Measurements from ENCODE around the gene CMTM7. TPM values are rescaled to one million over a fixed set of nuclear protein-coding genes. Genes with fewer than 3 reads are reported as not detected.
"Not testable (repeated sequence)": the region's sequence is repeated elsewhere in the genome, so short reads cannot be mapped to it uniquely, and the experiment has no call there.

The CMTM7 gene
- total and polyA plus RNA-seq, 2 experiments from 2014 or later: 32.2 to 93.6 TPM

DNA sequence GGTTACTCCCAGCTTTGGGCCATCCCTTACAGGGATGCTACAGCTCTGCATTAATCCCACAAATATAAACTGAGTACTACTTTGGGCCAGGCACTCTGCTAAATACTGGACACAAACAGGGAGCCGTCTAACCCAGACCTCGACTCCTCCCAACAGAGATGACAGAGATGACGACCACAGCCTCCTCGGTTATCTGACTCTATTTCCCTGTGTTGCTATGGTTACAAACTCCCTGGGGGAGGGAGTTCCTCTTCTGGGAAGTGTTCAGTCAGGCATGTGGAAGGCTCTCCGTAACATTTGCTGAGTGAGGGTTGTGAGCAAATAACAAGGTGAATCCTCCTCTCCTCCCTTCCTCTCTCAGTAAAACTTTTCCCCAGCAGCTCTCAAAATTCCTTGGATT, 6.7 kb upstream of the CMTM7 start (continued):
- TF ChIP-seq, protein P1, sequence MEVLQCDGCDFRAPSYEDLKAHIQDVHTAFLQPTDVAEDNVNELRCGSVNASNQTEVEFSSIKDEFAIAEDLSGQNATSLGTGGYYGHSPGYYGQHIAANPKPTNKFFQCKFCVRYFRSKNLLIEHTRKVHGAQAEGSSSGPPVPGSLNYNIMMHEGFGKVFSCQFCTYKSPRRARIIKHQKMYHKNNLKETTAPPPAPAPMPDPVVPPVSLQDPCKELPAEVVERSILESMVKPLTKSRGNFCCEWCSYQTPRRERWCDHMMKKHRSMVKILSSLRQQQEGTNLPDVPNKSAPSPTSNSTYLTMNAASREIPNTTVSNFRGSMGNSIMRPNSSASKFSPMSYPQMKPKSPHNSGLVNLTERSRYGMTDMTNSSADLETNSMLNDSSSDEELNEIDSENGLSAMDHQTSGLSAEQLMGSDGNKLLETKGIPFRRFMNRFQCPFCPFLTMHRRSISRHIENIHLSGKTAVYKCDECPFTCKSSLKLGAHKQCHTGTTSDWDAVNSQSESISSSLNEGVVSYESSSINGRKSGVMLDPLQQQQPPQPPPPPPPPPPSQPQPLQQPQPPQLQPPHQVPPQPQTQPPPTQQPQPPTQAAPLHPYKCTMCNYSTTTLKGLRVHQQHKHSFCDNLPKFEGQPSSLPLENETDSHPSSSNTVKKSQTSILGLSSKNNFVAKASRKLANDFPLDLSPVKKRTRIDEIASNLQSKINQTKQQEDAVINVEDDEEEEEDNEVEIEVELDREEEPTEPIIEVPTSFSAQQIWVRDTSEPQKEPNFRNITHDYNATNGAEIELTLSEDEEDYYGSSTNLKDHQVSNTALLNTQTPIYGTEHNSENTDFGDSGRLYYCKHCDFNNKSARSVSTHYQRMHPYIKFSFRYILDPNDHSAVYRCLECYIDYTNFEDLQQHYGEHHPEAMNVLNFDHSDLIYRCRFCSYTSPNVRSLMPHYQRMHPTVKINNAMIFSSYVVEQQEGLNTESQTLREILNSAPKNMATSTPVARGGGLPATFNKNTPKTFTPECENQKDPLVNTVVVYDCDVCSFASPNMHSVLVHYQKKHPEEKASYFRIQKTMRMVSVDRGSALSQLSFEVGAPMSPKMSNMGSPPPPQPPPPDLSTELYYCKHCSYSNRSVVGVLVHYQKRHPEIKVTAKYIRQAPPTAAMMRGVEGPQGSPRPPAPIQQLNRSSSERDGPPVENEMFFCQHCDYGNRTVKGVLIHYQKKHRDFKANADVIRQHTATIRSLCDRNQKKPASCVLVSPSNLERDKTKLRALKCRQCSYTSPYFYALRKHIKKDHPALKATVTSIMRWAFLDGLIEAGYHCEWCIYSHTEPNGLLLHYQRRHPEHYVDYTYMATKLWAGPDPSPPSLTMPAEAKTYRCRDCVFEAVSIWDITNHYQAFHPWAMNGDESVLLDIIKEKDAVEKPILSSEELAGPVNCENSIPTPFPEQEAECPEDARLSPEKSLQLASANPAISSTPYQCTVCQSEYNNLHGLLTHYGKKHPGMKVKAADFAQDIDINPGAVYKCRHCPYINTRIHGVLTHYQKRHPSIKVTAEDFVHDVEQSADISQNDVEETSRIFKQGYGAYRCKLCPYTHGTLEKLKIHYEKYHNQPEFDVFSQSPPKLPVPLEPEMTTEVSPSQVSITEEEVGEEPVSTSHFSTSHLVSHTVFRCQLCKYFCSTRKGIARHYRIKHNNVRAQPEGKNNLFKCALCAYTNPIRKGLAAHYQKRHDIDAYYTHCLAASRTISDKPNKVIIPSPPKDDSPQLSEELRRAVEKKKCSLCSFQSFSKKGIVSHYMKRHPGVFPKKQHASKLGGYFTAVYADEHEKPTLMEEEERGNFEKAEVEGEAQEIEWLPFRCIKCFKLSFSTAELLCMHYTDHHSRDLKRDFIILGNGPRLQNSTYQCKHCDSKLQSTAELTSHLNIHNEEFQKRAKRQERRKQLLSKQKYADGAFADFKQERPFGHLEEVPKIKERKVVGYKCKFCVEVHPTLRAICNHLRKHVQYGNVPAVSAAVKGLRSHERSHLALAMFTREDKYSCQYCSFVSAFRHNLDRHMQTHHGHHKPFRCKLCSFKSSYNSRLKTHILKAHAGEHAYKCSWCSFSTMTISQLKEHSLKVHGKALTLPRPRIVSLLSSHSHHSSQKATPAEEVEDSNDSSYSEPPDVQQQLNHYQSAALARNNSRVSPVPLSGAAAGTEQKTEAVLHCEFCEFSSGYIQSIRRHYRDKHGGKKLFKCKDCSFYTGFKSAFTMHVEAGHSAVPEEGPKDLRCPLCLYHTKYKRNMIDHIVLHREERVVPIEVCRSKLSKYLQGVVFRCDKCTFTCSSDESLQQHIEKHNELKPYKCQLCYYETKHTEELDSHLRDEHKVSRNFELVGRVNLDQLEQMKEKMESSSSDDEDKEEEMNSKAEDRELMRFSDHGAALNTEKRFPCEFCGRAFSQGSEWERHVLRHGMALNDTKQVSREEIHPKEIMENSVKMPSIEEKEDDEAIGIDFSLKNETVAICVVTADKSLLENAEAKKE (CRISPR knock-in tag; IDR thresholded peaks at IDR 0.05): no peak

DNA sequence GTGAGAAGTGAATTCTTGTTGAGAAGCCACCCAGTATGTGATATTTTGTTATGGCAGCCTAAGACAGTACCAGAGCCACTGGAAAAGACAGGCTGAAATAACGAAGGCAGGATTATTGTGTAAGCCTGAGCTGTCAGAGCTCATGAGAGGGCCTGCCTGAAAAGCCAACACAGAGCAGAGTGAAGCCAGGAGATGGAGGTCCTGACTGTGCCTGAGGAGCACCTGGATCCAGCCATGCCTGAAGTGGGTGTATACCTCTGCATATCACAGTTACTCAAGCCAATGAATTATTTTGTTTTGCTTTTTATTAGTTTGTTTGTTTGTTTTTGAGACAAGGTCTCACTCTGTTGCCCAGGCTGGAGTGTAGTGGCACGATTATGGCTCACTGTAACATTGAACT, 4.1 kb upstream of the CMTM7 start:
- ATAC-seq: no peak
- no peaks in the 10 kb centered on the region for H3K36me3 ChIP-seq (ENCODE audit: insufficient read depth)

DNA sequence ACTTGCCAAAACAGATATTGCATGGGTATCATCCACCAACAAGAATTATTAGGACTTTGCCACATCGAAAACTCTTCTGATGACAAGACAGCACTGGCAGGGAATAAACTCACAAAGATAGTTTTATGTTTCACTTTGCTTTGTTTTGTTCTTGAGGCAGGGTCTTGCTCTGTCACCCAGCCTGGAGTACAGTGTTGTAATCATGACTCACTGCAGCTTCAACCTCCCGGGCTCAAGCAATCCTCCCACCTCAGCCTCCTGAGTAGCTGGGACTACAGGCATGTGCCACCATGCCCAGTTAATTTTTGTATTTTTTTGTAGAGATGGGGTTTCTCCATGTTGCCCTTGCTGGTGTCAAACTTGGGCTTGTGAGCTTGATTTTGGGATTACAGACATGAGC, 2.1 kb upstream of the CMTM7 start:
- H3K27me3 ChIP-seq (ENCODE audit: insufficient read depth): peaks cover 15% of the 10 kb centered on the region
- H3K79me2 ChIP-seq (replicated peaks; ENCODE audit: insufficient read depth): peaks cover 23% of the 10 kb centered on the region
- H2AFZ ChIP-seq; H3F3A ChIP-seq (replicated peaks; ENCODE audit: low read depth); H3K27ac Mint-ChIP-seq; H3K27ac ChIP-seq (ENCODE audit: low read depth); H3K4me1 ChIP-seq (ENCODE audit: insufficient read depth); H3K4me3 Mint-ChIP-seq; ATAC-seq; H3K4me2 ChIP-seq; H3K9me2 ChIP-seq (ENCODE audit: insufficient read depth); H4K20me1 ChIP-seq (replicated peaks; ENCODE audit: insufficient read depth); H3K36me3 Mint-ChIP-seq (ENCODE audit: low read depth); DNase-seq (ENCODE audit: low spot score); H3K36me3 ChIP-seq (ENCODE audit: insufficient read depth); H3K4me3 ChIP-seq; H3K9me3 Mint-ChIP-seq: not testable (repeated sequence)
- Mint-ChIP-seq H3K4me1 (peaks cover 14% of the 10 kb centered on the region), H3K27me3 (ENCODE audit: insufficient read depth, low read depth, poor library complexity) (peaks cover 21% of the 10 kb centered on the region)

More for the DNA sequence above, 4.1 kb upstream of the CMTM7 start:
- H3K36me3 Mint-ChIP-seq (ENCODE audit: low read depth): no peaks in the 10 kb centered on the region
- Histone ChIP-seq H3K4me2 (no peak overlapping the region), H3K27ac (ENCODE audit: low read depth) (no peak overlapping the region), H3K27me3 (ENCODE audit: insufficient read depth) (peaks cover 6% of the 10 kb centered on the region), H4K20me1 (replicated peaks; ENCODE audit: insufficient read depth) (no peaks in the 10 kb centered on the region), H3K4me3 (no peak overlapping the region), H3K79me2 (replicated peaks; ENCODE audit: insufficient read depth) (peaks cover 2% of the 10 kb centered on the region; the same call in 1 of the 2 replicates), H3K4me1 (ENCODE audit: insufficient read depth) (peaks cover 4% of the 10 kb centered on the region; the same call in 1 of the 2 replicates), H3K9me2 (ENCODE audit: insufficient read depth) (no peaks in the 10 kb centered on the region), H3F3A (replicated peaks; ENCODE audit: low read depth) (peaks cover 7% of the 10 kb centered on the region), H2AFZ (no peak overlapping the region)
- no peak for DNase-seq (ENCODE audit: low spot score)
- TF ChIP-seq, protein P2, sequence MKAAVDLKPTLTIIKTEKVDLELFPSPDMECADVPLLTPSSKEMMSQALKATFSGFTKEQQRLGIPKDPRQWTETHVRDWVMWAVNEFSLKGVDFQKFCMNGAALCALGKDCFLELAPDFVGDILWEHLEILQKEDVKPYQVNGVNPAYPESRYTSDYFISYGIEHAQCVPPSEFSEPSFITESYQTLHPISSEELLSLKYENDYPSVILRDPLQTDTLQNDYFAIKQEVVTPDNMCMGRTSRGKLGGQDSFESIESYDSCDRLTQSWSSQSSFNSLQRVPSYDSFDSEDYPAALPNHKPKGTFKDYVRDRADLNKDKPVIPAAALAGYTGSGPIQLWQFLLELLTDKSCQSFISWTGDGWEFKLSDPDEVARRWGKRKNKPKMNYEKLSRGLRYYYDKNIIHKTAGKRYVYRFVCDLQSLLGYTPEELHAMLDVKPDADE (IDR thresholded peaks at IDR 0.05): no peak
- peaks cover 8% of the 10 kb centered on the region; the same call in 2 of the 3 replicates for H3K4me1 Mint-ChIP-seq
- no peak overlapping the region for H3K27ac Mint-ChIP-seq
- peaks cover 13% of the 10 kb centered on the region for H3K27me3 Mint-ChIP-seq (ENCODE audit: insufficient read depth, low read depth, poor library complexity)
- H3K4me3 Mint-ChIP-seq: no peak overlapping the region
- no peaks in the 10 kb centered on the region; the same call in 2 of the 3 replicates for H3K9me3 Mint-ChIP-seq
